NCI-H1436 (cell line): ENCODE data around the gene ARHGAP29.
A peak's percentile ranks its signal among the peaks of the same experiment; 100 is the strongest.

ENCODE experiments used
- DNase-seq: peaks from one replicate; lab custom pipeline; 2025; lab: John Stamatoyannopoulos, UW

The ARHGAP29 gene, protein sequence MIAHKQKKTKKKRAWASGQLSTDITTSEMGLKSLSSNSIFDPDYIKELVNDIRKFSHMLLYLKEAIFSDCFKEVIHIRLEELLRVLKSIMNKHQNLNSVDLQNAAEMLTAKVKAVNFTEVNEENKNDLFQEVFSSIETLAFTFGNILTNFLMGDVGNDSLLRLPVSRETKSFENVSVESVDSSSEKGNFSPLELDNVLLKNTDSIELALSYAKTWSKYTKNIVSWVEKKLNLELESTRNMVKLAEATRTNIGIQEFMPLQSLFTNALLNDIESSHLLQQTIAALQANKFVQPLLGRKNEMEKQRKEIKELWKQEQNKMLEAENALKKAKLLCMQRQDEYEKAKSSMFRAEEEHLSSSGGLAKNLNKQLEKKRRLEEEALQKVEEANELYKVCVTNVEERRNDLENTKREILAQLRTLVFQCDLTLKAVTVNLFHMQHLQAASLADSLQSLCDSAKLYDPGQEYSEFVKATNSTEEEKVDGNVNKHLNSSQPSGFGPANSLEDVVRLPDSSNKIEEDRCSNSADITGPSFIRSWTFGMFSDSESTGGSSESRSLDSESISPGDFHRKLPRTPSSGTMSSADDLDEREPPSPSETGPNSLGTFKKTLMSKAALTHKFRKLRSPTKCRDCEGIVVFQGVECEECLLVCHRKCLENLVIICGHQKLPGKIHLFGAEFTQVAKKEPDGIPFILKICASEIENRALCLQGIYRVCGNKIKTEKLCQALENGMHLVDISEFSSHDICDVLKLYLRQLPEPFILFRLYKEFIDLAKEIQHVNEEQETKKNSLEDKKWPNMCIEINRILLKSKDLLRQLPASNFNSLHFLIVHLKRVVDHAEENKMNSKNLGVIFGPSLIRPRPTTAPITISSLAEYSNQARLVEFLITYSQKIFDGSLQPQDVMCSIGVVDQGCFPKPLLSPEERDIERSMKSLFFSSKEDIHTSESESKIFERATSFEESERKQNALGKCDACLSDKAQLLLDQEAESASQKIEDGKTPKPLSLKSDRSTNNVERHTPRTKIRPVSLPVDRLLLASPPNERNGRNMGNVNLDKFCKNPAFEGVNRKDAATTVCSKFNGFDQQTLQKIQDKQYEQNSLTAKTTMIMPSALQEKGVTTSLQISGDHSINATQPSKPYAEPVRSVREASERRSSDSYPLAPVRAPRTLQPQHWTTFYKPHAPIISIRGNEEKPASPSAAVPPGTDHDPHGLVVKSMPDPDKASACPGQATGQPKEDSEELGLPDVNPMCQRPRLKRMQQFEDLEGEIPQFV

DNA sequence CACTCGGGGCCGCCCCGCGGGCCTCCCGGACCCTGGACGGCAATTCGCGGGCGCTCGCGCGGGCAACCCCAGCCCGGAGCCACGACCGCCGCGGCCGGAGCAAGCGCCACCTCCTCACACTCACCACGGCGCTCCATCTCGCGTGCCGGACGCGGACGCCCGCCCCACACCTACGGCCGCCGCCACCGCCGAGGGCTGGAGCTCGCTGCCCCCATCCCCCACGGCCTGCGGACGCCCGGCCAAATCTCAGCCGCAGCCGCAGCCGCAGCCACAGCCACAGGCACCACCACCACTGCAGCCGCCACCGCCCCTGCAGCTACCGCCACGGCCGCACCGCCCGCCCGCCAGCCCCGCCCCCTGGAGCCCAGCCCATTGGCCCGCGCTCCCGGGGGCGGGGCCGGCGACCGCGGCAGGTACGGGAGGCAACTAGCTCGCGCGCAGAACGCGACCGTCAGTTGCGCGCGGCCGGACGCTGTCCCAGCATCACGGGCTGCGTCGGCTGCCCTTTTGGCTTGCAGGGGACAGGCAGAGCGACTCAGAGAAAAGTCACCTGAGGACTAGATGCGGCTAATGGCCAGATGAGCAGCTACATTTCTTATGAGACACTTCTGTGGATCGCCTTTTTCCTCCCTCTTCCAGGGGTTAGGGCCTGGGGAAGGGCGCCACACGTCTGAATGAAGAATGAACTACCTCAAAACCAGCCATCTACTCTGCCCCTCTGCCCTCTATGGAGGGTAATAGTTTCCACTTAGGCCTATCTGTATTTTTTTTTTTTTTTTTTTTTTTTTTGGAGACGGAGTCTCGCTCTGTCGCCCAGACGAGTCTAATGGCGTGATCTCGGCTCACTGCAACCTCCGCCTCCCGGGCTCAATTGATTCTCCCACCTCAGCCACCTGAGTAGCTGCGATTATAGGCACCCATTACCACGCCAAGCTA is at the start of gene ARHGAP29:
Gene ARHGAP29 (minus strand): TSS at position 294 of the 936 bp plus-strand sequence. CDS start 5,973 bp downstream, outside the sequence.
- DNase-seq, result peak; percentile 75

GRCh38 chr1:94286864-94287437 is 49.6 kb upstream of the ARHGAP29 start:
- no peak for DNase-seq

DNA sequence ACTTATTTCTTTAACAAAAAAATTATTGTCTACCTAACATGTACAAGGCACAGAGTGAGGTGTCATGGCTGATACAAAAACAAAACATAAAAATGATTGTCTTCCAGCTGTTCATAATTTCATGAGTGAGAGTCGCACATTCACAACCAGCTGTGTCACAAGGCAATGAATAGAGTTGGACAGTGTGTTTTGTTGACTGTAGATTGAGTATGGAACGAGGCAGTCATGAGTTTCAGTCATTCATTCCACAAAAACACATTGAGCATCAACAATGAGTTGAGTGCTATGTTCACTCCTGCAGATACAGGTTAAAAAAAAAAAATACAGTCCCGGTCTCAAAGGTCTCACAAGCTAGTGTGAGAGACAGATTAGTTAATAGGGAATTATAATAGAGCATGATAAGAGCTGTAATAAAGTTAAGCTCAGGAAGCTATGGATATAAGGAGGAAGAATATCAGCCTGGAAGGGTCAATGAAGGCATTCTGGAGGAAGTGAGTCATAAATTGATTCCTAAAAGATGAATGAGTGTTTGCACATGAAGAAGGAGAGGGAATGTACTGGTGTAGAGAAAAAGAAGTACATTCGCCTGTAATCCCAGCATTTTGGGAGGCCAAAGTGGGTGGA is 47.8 kb upstream of the ARHGAP29 start:
- no peak for DNase-seq

GRCh38 chr1:94284476-94284875 is 47.1 kb upstream of the ARHGAP29 start:
- DNase-seq, result no peak

DNA sequence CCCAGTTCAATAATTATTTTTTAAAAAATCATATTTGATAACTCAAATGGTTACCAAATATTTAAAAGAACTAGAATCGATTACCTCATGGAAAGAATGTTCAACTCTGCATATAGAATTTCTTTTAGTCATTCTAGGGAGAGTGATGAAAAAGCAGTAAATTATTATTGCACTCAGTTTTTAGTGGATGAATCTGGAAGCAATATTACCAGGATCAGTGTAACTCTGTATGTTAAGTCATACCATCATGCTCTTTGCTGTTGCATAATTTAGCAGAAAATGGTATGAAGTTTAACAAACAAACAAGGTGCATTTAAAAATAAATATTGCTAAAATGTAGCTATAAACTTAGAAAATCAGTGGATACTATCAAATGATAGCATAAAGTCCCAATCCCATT is 46.1 kb upstream of the ARHGAP29 start:
- DNase-seq, result no peak

DNA sequence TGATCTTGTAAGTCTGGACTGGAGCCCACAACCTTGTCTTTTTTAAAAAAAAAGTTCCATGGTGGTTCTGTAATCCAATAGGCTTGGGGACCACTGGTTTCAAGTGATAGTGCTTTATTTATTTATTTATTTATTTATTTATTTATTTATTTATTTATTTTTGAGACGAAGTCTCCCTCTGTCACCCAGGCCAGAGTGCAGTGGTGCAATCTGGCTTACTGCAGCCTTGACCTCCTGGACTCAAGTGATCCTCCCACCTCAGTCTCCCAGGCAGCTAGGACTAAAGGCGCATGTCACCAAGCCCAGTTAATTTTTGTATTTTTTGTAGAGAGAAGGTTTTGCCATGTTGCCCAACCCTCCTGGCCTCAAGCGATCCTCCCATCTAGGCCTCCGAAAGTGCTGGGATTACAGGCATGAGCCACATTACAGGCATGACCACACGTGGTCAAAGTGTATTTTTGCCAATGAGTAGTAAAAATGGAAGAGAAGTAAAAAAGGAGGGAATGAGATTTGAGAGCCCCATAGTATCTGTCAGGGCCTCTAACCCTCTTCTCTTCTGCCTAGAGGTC is 44.8 kb upstream of the ARHGAP29 start:
- no peak for DNase-seq

DNA sequence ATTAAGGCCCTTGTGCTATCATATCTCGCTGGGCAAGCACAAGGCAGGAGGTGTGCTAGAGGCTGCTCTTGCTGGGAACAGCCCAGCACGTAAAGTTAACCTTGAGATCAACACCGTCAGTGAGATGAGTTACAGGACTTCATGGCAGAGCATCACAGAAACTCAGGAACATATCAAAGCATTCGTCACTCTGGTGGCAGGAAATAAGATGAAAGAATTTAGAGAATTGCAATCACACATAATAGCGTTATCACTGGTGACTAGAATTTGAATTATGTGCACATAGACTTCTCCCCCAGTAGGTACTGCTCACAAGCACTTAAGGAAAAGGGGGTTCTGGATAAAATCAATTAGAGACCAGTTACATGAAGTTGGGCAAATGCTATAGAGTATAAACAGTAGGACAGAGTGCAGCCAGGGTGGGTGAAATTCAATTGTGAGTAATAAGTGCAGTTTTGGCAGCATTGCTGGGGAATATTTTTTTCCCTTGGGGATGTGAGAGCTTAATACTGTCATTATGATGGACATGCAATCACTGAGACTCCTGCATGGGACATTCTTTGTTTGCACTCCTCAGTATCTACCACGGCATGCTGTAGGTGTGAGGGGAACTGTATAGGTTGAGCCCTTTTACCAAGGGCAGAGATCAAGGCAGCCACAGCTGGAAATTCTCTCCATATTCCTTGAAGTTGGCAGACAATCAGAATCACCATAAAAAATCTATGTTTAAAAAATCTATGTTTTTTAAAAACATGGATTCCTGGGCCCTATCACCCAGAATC is 44.2 kb upstream of the ARHGAP29 start:
- no peak for DNase-seq

GRCh38 chr1:94280541-94280940 is 43.2 kb upstream of the ARHGAP29 start:
- no peak for DNase-seq

GRCh38 chr1:94279462-94279861 is 42.1 kb upstream of the ARHGAP29 start:
- no peak for DNase-seq

GRCh38 chr1:94279038-94279437 is 41.7 kb upstream of the ARHGAP29 start:
- DNase-seq, result no peak

GRCh38 chr1:94276988-94277434 is 39.6 kb upstream of the ARHGAP29 start:
- DNase-seq, result no peak

GRCh38 chr1:94275083-94275482 is 37.7 kb upstream of the ARHGAP29 start:
- no peak for DNase-seq

GRCh38 chr1:94274561-94274960 is 37.2 kb upstream of the ARHGAP29 start:
- no peak for DNase-seq

DNA sequence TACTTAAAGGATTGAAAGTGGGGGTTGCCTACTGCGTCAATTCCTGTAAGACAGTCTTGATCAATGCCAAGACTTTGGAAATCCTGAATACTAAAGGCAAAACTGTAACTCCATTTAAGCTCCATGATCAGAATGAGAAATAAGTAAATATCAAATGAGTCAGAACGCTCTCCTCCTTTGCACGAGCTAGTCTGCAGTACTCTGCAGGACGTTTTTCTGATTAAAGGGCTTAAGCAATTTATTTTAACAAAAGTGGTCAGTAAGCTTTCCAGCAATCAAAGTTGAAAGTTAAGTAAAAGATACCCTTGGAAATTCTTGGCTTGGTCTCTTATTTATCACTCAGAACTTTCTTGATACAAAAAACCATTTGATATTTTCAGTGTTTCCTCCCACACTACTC is 35.7 kb upstream of the ARHGAP29 start:
- no peak for DNase-seq

DNA sequence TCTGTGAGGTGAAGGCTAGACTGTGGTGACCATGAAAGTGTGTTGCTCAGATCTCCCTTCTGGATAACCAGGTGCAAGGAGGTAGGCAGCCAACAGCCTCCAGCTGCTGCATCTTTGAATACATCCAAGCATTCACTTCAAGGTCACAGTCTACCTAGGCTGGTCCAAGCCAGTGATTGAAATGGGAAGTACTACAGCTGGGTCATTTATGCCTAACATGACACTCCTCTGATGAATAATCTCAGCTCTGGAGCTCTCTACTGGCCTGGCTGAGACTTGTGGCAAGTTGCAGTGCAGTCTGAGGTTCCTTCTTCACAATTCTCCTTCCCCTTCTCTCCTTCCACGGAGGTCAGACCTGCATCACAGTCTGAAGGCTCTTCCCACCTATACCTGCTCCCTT is 35.0 kb upstream of the ARHGAP29 start:
- no peak for DNase-seq

DNA sequence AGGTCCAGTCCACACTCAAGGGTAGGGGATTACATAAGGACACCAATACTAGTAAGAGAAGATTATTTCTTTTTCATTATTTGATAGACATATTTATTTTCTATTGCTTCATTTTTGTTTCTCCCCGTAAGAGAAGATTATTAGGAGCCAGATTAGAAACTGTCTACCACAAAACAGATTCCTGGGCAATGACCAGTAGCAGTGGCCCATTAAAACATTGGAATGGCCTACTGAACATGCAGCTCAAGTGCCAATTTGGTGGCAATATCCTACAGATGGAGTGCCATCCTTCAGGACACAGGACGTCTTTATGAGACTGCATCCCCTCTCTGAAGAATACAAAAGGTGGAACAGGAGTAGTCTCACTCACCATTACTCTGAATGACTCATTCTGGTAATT is 34.0 kb upstream of the ARHGAP29 start:
- DNase-seq, result no peak

GRCh38 chr1:94270801-94271203 is 33.4 kb upstream of the ARHGAP29 start:
- DNase-seq, result no peak

DNA sequence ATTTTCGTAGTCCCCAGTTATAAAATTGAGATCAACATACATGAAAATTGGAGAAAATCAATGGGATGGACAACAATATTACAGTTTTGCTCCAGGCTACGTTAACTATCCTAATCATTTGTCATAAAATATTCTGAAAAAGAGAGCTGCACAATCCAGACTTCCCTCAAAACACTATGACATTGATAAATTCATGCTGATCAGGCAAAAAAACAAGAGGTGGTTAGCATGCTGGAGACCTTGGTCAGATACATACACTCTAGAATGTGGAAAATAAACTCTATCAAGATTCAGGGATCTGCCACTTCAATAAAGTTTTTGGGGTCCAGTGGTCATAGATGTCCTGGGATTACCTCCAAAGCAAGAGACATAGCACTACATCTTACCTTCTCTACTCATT is 32.5 kb upstream of the ARHGAP29 start:
- no peak for DNase-seq

DNA sequence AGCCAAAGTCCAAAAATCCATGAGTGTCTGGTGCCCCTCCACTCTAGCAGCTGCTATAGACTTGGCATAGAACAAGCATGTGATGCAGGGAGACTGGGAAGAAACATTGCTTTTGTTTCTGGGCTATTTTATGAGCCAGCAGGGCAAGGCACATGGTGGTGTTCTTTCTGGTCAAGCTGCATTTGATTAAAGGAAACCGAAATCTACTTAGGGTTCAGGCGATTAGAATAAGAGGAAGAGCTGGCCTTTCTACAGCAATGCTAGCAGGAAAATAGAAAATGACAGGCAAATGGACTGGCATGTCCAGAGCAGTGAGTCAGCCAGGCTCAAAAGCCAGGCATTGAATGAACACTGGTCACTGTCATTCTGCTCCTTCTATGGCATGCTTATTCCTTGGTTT is 28.5 kb upstream of the ARHGAP29 start:
- no peak for DNase-seq
